HL-60 (cell line): ENCODE results near the gene CDH5.

Source experiments
- DNase-seq, 2 experiments: peaks; one replicate each; pipeline ENCODE4 v3.0.0-alpha.2; 2010 to 2020; ENCODE audit warnings: low read depth in 1 of 2, low spot score in 1 of 2
- H3K27ac ChIP-seq: fragments of 250-450 bp; sonication (Bioruptor Pico); replicated peaks from 2 replicates; pipeline ENCODE4 v1.5.1; 2020; ENCODE audit warnings: mild to moderate bottlenecking, moderate library complexity
- H3K27me3 ChIP-seq: fragments of 250-450 bp; sonication (Bioruptor Pico); 2 replicates; pipeline ENCODE4 v1.5.1; 2021; ENCODE audit warnings: mild to moderate bottlenecking, moderate library complexity; ENCODE audit not compliant: insufficient read depth, poor library complexity, severe bottlenecking
- H3K4me3 ChIP-seq: replicated peaks from 2 replicates; pipeline ENCODE4 v1.5.1; 2011; ENCODE audit warnings: mild to moderate bottlenecking, control low read depth, low read length; ENCODE audit not compliant: insufficient read depth
- CTCF ChIP-seq: IDR thresholded peaks from one replicate; pipeline ENCODE4 v1.5.1; 2011; ENCODE audit warnings: low read length, control low read depth, inconsistent platforms; ENCODE audit not compliant: insufficient read depth
- GABPA ChIP-seq: IDR thresholded peaks from 2 replicates; pipeline ENCODE4 v1.6.1; 2012; ENCODE audit warnings: low read depth
- POLR2AphosphoS5 ChIP-seq: IDR thresholded peaks from 2 replicates; pipeline ENCODE4 v1.6.1; 2012; ENCODE audit warnings: low read depth
- REST ChIP-seq: IDR thresholded peaks from 2 replicates; pipeline ENCODE4 v1.6.1; 2012; ENCODE audit warnings: low read depth; ENCODE audit not compliant: insufficient replicate concordance
- SPI1 ChIP-seq: IDR thresholded peaks from 2 replicates; pipeline ENCODE4 v1.6.1; 2012; ENCODE audit warnings: low read depth, mild to moderate bottlenecking, borderline replicate concordance

Gene CDH5

GRCh38 chr16:66441586-66442375 is 75.3 kb downstream of the CDH5 start:
- DNase-seq = no peak
- no peak overlapping the region for H3K27ac ChIP-seq
- peaks cover 2% of the 10 kb centered on the region for H3K27me3 ChIP-seq
- H3K4me3 ChIP-seq = no peak overlapping the region
- TF ChIP-seq CTCF (no peak), POLR2AphosphoS5 (no peak), REST (no peak), GABPA (no peak), SPI1 (no peak)

GRCh38 chr16:66442502-66443268 is 76.2 kb downstream of the CDH5 start:
- peaks cover 2% of the 10 kb centered on the region for H3K27me3 ChIP-seq
- TF ChIP-seq CTCF (no peak), REST (no peak), SPI1 (no peak), POLR2AphosphoS5 (no peak), GABPA (no peak)
- no peak overlapping the region for H3K27ac ChIP-seq
- DNase-seq = no peak
- no peak overlapping the region for H3K4me3 ChIP-seq

- Histone ChIP-seq H3K27me3 (peaks cover 2% of the 10 kb centered on the region), H3K4me3 (no peak overlapping the region), H3K27ac (no peak overlapping the region)
- TF ChIP-seq GABPA (no peak), CTCF (no peak), REST (no peak), SPI1 (no peak), POLR2AphosphoS5 (no peak)
- no peak for DNase-seq
Observed at GRCh38 chr16:66443269-66443652, 76.8 kb downstream of the CDH5 start.
